KG1 (cell line): ENCODE data around the gene PLCB4.

Experiments
- DNase-seq: peaks from one replicate; lab custom pipeline; 2025; lab: John Stamatoyannopoulos, UW

PLCB4 gene

DNA sequence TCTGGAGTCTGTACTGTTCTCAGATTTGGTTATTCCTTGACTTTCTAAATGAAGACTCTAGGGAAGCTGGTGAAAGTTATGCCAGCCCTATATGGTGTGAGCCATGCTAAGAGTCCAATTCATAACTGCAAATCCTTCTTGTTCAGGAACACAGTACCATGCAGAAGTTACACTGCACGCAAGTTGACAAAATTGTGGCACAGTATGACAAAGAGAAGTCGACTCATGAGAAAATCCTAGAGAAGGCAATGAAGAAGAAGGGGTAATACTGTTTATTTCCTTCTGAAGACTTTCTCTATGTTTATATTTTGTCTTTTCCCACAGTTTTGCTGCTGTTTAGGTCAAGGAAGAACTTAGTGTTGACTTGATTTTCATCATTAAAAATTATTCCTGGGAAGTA, 384.3 kb downstream of the PLCB4 start:
- no peak for DNase-seq

DNA sequence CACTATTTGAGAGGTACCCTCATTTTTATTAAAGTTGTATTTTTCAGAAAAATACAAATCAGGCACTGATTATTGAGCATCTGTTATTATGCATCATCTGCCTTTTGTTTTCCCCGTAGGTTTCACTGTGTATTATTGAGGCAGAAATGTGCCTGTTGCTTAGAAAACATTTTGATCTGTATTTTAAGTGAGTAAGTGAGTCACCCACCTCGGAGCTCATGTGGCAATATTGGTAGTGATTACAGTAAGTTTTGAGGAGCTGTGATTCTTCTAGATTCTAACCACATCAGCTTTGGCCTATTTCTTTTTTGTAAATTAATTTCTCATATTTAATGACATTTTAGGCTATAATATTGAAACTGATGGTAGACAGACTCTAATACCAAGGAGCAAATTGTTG, 385.9 kb downstream of the PLCB4 start:
- DNase-seq = no peak

DNA sequence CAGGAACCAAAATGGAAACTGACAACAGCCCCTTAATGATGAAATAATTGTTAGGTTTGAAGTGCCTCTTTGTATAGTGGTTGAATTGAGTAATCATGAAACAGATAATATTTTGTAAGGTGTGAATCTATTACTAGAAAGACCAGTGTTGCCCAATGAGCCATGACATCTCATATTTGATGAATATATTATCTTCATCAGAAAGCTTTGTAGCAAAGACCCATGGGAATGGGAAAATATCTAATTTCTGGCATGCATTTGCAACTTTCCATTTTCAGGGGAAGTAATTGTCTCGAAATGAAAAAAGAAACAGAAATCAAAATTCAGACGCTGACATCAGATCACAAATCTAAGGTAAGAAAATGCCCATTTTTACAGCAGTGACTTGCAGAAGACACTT, 388.2 kb downstream of the PLCB4 start:
- no peak for DNase-seq

DNA sequence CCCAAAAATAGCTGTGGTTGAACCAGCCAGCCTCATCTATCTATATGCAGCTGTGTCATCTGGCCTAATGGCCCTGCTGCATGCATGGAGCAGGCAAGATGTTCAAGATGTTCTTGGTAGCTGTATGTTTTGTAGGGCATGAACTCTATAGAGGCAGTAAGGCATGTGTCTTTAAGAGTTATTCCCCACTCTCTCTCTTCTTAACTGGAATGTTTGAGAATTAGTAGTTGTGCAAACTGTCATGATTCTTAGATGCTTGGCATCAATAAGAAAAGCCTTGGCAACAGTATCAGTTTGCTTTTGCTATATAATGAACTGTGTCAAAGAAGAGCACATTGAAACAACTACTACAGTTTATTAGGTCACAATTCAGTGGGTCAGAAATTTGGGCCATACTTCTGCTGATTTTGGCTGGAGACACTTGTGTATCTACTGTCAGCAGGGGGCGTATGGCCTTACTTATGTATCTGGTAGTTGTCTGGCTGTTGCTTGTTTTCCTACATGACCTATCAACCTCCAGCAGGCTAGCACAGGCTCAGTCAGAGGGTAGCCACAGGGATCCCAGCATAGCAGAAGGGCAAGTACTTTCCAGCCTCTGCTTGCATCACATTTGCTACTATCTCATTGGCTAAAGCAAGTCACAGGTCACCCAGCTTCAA, 389.4 kb downstream of the PLCB4 start:
- no peak for DNase-seq

DNA sequence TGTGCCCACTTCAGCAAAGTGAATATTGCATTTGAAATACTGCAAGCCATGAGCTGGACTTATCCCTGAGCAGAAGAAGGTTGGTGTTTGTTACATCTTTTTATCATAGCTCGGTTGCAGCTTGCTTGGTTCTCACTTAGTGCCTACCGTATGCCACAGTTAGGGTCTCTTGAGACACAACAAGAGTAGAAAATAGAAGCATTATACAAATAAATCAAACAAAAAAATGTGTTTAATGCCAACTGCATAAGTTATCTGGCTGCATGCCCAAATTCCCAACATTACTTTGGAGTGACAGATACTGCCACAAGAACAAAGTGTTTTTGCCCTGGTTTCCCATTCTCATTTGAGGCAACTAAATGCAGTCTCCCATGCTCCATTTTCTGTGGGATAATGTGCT, 391.6 kb downstream of the PLCB4 start:
- DNase-seq = no peak

DNA sequence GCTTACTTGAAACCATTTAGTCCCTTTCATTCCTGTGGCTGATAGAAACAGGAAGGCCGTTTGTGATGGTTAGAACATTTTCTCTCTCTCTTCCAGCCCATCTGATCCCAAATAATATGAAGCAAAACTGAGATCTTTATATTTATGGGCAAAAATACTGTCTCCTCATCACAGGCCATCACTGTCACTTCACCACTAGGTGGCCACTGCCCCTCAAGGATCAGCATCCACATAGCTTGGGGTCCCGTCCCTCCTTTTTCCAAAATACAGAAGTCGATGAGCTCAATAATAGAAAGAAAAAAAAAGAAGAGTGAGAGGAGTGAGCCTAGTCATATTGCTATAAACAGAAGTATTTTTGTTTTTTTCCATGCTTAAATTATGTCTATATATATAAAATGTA, 399.1 kb downstream of the PLCB4 start:
- DNase-seq = no peak

DNA sequence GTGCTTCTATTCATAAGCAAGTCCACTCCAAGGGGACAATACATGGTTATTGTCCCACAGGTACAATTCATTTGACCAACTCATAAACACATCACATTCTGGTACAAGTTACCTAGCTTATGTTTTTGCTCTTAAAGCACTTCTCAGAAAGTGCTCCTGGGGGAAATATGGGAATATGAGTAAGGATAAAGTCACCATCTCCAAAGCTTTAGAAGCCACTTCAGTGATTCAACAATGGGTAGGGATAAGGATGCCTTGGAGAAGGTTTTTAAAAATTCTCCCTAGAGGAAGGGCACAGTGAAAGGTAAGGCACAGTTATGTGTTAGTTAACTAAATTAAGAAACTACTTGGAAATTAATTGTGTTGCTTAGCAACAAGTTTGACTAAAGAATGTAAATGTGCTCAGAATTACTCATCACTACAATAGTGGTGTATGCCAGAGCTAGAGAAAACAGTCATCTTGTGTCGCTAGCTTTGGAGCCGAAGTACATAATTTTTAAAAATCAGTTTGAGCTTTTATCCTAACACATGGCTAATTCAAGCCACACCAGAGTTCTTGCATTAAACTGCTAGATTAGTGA, 406.0 kb downstream of the PLCB4 start:
- no peak for DNase-seq

DNA sequence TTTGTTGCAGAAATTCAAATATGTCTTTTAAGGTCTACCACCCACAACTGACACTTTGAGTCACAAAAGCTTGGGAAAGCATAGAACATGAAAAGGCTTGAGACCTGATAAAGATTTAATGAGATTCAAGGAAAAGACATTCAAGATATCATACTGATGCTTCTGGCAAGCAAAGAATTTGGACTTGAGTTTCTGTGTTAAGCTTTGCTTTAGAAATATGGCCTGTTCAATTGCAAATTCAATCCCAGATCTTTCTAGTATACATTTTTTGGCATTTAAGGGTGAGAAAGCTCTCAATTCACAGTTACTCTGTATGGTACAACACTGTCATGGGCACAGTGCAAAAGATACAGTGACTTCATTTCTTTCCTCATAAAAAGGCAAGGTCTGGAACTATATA, 406.6 kb downstream of the PLCB4 start:
- no peak for DNase-seq

DNA sequence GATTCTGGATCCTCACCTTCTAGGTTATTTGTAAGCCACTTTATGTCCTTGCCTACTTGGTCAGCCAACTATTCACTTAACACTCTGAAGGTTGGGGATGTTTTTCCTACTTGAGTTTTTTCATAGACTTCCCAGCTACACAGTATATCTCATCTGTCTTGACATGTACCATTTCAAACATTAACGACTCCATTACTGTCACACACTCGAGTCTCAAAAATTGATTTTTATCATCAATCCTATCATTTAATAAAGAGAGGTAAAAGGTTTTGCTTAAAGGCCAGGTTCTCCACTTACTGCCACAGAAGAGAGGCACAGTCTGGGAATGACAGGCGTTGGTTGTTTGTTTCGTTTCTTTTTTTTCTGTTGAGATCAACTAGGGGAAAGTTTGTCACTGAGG, 407.3 kb downstream of the PLCB4 start:
- DNase-seq = no peak

DNA sequence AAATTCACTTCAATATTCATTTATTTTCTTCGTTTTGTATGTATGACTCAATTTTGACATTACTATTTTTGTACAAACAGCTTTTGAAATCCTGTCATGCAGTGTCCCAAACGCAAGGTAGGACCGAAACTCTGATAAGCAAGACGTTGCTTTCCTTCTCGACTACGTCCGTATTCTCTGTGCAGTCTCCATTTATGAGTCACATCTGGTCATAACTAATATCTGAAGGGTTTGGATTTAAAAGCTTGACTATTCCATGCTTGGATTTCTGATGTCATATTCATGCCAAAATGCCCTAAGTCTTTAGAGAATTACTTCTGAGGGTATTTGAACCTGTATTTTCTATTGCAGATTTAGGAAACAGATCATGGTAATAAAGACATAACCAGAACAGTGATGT, 407.8 kb downstream of the PLCB4 start:
- no peak for DNase-seq

DNA sequence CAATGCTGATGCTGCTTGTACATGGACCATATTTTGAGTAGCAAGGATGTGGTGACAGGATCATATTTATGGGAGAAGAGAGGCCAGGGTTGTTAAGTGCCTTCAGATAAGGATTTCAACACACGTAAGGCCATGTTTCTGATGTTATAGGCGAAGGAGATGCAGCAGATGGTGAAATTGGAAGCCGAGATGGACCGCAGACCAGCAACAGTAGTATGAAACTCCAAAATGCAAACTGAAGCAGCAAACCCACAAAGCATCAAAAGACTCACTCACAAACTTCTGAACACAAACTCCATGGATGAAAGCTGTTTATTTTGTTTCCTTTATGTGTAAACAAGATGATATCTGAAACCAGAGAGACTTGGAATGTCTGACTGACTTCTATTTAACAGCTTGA, 409.9 kb downstream of the PLCB4 start:
- DNase-seq = no peak

DNA sequence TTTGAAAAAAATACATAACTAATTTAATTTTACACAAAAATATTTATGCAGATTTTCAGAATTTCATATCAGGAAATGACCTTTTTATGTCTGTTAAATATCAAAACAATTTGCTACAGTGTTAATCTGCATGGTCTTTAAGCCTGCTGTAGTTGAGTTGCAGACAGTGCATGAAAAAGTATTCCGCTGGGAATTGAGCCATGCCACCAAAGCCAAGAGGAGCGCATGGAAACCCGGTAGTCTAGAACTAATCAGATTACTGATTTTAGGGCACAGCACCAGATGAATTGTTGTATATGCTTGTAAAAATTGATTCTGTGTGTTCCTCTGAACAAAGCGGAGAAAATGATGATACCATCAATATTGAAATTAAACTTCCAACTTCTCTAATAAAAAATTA, 411.2 kb downstream of the PLCB4 start:
- no peak for DNase-seq

DNA sequence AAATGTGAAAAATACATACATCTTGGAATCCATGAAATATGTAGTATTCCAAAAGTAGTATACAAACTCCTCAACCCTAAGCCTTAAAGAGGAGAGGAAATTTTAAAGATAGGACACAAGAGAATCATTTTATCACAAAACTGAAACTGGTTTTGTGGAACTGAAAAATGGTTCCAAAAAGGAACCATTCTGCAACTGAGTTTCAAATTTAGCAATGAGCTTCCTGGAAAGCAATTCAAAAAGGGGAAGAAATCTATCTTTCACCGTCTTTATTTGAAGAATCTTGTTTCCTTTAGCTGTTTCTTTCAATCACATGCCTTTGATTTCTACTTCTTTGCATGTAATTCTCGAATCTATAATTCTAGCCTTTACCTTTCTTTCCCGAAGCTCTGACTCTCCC, 413.3 kb downstream of the PLCB4 start:
- DNase-seq = no peak

DNA sequence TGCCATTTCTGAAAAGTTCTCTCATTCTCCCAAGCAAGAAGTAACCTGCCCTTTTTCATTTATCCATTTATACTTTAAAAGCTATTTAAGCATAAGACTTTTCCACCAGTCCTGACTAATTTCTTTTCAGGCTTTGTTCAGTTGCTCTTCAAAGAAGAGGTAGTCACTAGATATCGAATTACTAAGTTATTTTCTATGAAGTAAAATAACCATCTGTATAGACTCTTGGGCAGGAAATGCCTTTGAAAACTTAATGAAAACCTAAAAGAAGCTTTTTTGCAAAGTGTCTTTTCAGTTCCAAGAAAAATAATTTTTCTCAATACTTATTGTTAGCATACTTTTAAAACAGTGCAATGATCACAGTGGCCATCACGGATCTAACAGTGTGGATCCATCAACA, 414.2 kb downstream of the PLCB4 start:
- no peak for DNase-seq

DNA sequence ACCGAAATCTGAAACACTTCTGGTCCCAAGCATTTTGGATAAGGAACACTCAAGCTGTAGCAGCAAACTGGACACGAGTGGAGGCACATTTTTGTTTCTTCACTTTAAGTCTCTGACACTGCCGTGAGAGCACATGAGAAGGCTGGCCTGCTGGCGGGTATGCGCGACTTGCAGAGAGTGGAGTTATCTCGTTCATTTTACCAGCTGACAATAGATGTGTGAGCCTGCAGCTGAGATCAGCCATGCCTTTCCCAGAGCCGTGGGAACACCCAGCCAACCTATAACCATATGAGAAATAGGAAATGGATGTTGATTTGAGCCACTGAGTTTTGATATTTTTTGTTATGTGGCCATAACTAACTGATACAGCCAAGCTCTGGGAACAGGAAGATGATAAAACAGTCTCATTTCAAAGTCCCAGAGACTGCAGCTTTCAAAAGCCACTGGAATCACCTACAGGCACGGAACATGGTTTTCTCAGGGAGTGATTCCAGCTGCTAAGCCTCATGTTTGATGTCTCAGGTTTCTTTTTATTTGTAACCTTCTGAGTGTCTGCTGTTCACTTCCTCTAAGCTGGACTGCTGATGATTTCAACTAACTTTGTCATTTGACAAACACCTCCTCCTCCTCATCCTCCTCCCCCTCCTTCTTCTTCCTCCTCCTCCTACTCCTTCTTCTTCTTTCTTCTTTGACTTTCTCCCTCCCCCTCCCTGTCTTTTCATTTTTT, 416.9 kb downstream of the PLCB4 start:
- DNase-seq = no peak

DNA sequence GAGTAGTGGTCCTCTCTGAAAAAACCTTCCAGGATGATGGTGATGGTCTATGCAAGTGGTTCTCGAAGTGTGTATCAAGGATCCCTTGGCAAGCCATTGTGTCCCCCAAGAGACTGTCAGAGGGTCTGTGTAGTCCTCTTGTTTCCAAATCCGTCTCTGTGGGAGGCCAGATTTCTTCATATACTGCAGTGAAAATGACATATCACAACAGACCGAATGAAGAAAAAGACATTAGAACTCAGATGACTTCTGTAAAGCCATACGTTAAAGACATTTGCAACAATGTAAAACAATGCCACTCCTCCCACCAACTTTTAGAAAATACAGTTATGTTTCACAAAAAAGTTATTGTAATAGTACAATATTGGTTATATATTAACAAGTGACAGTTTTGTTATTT, 418.3 kb downstream of the PLCB4 start:
- no peak for DNase-seq

DNA sequence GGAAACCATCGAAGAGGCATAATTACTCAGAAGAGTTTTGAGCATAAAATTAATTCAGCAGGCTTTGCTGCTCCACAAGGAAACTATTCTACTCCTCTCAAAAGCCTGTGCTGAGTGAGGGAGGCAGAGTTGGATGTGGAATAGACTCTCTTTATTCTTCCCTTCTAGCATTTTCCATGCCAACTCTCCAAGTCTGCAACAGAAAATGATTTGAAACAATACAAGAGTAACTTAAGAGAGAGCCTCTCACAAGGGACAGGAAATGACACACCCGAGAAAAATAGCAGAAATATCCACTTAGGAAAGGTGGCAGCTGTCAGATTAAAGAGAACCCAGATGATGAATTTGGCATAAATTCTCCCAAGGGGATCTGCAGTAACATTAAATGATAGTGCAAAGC, 419.2 kb downstream of the PLCB4 start:
- no peak for DNase-seq

DNA sequence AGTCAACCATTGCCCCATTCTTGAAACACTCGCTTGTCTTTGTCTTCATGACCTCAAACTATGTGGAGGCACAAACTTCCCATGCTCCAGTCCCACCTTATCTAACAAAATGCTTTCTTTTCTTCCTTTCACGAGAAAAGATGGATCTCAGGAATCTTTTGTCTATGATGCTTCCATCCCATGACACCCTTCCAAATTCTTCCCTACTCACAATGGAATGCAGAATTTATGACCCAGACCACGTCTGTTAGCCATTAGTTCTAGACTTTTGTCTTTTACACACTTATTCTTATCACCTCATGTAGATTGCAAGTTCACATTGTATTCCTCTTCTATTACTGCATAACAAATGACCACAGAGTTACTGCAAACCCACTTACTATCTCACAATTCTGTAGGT, 421.3 kb downstream of the PLCB4 start:
- DNase-seq = no peak

DNA sequence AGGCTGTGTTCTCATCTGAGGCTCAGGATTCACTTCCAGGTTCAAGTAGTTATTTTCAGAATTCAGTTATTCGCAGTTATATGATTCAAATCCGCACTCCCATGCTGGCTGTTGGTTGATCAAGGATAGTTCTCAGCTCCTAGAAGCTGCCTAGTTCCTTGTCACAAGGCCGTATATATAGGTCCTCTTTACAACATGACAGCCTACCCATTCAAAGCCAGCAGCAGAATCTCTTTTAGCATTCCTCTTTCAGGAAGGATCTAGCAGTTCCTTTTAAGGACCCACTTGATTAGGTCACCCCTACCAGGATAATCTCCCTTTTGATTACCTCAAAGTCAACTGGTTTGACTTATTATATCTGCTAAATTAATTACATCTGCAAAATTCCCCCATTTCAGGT, 421.7 kb downstream of the PLCB4 start:
- DNase-seq = no peak

DNA sequence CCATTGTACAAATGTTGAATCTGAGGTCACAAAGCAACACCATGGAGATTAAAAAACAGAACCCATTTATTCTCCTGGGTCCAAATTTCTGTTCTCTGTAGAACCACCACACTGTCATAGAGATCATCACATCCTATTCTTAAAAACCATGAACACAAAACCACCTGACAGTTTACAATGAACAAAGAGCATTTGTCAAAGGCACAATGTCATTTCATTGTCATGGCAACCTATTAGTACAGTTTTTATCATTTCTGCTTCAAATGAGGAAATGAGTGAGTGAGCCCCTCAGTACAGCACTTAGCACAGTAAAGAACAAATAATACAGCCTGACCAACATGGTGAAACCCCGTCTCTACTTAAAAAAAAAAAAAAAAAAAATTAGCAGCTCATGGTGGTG, 422.4 kb downstream of the PLCB4 start:
- no peak for DNase-seq

DNA sequence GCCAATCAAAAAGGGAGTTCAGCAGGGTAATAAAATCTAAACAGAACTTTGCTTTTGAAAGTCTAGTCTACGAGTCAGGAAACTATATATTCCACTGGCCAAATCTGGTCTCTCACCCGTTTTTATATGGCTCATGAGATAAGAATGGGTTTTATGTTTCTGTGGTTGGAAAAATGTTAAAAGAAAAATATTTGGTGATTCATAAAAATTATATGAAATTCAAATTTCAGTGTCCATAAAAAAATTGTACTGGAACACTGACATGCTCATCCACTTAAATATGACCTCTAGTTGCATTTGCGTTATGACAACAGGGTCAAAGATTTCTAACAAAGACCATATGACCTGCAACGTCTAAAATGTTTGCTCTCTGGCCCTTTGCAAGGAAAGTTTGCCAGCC, 423.2 kb downstream of the PLCB4 start:
- no peak for DNase-seq

DNA sequence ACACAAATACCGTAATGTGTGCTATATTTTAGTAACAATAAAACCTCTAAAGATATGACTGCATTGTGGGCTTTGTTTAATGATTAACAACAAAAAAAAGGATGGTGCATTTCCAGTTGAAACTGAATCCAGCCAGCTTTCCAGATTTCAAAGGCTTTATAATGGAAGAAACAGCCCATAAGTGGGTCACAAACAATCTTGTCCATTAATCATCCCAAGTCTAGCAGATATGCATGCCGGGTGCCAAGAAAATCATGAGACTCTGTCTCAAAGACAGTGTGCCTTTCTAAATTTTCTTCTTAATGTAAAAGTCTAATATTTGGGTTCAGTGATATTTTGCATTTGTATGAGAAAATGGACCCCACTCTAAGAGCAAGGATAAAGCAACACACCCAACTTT, 424.9 kb downstream of the PLCB4 start:
- no peak for DNase-seq

DNA sequence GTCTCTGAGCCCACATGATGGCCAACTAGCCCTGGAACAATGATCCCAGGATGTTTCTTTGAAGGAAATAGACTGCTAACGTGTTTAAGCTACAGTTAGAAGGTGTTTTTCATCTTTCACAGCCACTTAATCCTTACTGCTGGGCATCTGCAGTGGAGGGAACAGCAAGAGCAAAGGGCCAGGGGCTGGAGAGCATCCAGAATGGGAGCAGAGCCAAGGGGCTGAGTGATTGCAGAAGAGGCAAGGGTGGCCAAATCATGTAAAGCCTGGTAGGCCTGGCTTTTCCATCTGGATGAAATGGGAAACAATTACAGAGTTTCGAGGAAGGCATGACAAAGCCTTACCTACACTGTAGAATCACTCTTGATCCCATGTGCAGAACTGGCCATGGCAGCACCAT, 426.8 kb downstream of the PLCB4 start:
- DNase-seq = no peak

DNA sequence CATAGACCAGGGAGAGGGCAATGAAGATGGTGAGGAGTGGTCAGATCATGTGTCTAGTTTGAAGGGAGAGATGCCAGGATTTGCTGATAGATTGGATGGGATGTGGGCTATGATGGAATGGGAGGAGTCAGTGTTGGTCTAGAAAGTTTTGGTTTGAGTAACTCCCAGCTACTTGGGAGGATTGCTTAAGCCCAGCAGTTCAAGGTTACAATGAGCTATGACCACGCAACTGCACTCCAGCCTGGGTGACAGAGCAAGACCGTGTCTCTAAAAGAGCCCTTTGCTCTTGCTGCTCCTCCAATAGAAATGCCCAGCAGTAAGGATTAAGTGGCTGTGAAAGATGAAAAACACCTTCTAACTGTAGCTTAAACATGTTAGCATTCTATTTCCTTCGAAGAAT, 427.3 kb downstream of the PLCB4 start:
- DNase-seq = no peak
